K562 (cell line): ENCODE data around the gene LRRC47. TPM values are rescaled to one million over a fixed set of nuclear protein-coding genes. Genes with fewer than 3 reads are reported as not detected.

Experiments used
- ELF4 ChIP-seq: fragments of 450-650 bp; formaldehyde crosslinking; IDR thresholded peaks from 2 replicates; pipeline ENCODE4 v1.4.0; 2022; ENCODE audit warnings: missing genetic modification characterization
- EWSR1 ChIP-seq: fragments of 450-650 bp; IDR thresholded peaks from 2 replicates; pipeline ENCODE4 v1.6.1; 2018; ENCODE audit warnings: borderline replicate concordance, mild to moderate bottlenecking, low read depth, moderate library complexity; ENCODE audit not compliant: partially characterized antibody
- FOXJ3 ChIP-seq: sonication (generic); formaldehyde crosslinking; IDR thresholded peaks from 2 replicates; pipeline ENCODE4 v1.4.0; 2020; ENCODE audit warnings: mild to moderate bottlenecking, missing genetic modification reagents
- HINFP ChIP-seq: fragments of 450-650 bp; conservative IDR thresholded peaks from 2 replicates; pipeline ENCODE4 v1.6.1; 2016; ENCODE audit warnings: missing genetic modification characterization, low read depth, mild to moderate bottlenecking, control low read depth, missing compliant biosample characterization
- MCM5 ChIP-seq: fragments of 450-650 bp; IDR thresholded peaks from 2 replicates; pipeline ENCODE4 v1.6.1; 2016; ENCODE audit warnings: low read depth
- PHTF2 ChIP-seq: fragments of 250-450 bp; sonication (Bioruptor Pico); IDR thresholded peaks from 2 replicates; pipeline ENCODE4 v1.5.0; 2021; ENCODE audit warnings: mild to moderate bottlenecking
- PRMT5 ChIP-seq: sonication (generic); formaldehyde crosslinking; IDR thresholded peaks from 2 replicates; pipeline ENCODE4 v1.5.0; 2020; ENCODE audit warnings: missing genetic modification reagents
- RREB1 ChIP-seq: fragments of 250-450 bp; sonication (Bioruptor Pico); IDR thresholded peaks from 2 replicates; pipeline ENCODE4 v1.4.0; 2020
- TOE1 ChIP-seq, 2 experiments: fragments of 450-650 bp in 1 of 2; sonication (generic) in 1 of 2; formaldehyde crosslinking in 1 of 2; IDR thresholded peaks; 2 replicates each; pipeline versions ENCODE4 v1.7.1 to v1.8.0; 2016 to 2022; ENCODE audit warnings: borderline replicate concordance in 2 of 2, mild to moderate bottlenecking in 2 of 2, antibody characterized with exemption in 1 of 2, inconsistent platforms in 1 of 2, low read depth in 1 of 2, missing genetic modification reagents in 1 of 2, moderate library complexity in 1 of 2
- ZNF740 ChIP-seq, 3 experiments: fragments of 200-800 bp in 1 of 3; sonication (Bioruptor generic) in 1 of 3; sonication (generic) in 1 of 3; formaldehyde crosslinking in 1 of 3; IDR thresholded peaks; 2 replicates each; pipeline versions ENCODE4 v1.6.1 to v1.8.0; 2016 to 2022; ENCODE audit warnings: mild to moderate bottlenecking in 2 of 3, missing compliant biosample characterization in 2 of 3, missing genetic modification characterization in 2 of 3, missing genetic modification reagents in 1 of 3
- ZSCAN29 ChIP-seq: fragments of 450-650 bp; IDR thresholded peaks from 2 replicates; pipeline ENCODE4 v1.6.1; 2017
- polyA plus RNA-seq, 8 experiments: library from polyadenylated mRNA; depleted of rRNA in 4 of 8; stranded (reverse) in 5 of 8; unstranded in 3 of 8; fragments of >200 nt; fragmentation: Nextera tagmentation in 2 of 8; fragmentation: Illumina TruSeq in 1 of 8; extraction: Ambion mirVana in 2 of 8; extraction: Trizol in 1 of 8; gene quantifications; 2 replicates each; pipeline versions ENCODE4 v1.2.1 to v1.2.3, GENCODE V29; 2011 to 2014; ENCODE audit warnings: inconsistent platforms in 1 of 8, missing spikeins in 1 of 8
- total RNA-seq, 7 experiments: library from RNA; depleted of rRNA in 6 of 7; stranded (reverse); fragments of >200 nt in 6 of 7; fragmentation: Illumina TruSeq in 2 of 7; extraction: Trizol in 2 of 7; gene quantifications; 2 replicates each; pipeline versions ENCODE4 v1.2.1 to v1.2.3, GENCODE V29; 2011 to 2021; ENCODE audit warnings: low replicate concordance in 1 of 7

LRRC47 gene
- total and polyA plus RNA-seq, 9 of the 15 experiments (the other 6 are each of a cell fraction or from before 2014, with no cell fraction given): 4.6 to 68.0 (median 35.9) TPM

GRCh38 chr1:3790500-3790923 is 5.8 kb downstream of the LRRC47 start (continued):
- no peak for TF ChIP-seq RREB1 (CRISPR knock-in tag)
- no peak for TF ChIP-seq FOXJ3 (CRISPR knock-in tag)
- TF ChIP-seq ELF4: no peak
- no peak for TF ChIP-seq MCM5
- no peak for TF ChIP-seq TOE1 (IDR thresholded peaks at IDR 0.05; ENCODE audit: borderline replicate concordance)
- TF ChIP-seq TOE1 (CRISPR knock-in tag; IDR thresholded peaks at IDR 0.05; ENCODE audit: borderline replicate concordance, low read depth): no peak
- no peak for TF ChIP-seq EWSR1
- 0 out of 2 replicates have a peak, but pooled peaks have one; percentile 21 for TF ChIP-seq ZNF740 (CRISPR knock-in tag; IDR thresholded peaks at IDR 0.05)
- no peak for TF ChIP-seq ZNF740 (tag; IDR thresholded peaks at IDR 0.05)
- no peak for TF ChIP-seq ZSCAN29
- TF ChIP-seq HINFP (tag): no peak
- no peak for TF ChIP-seq PHTF2
- no peak for TF ChIP-seq PRMT5 (CRISPR knock-in tag)
